Spinal cord (tissue), 10 donors: ENCODE measurements around the gene REG4. TPM values are rescaled to one million over a fixed set of nuclear protein-coding genes. Genes with fewer than 3 reads are reported as not detected.

ENCODE experiments used
- DNase-seq, 6 donors: peaks; one replicate each; pipeline versions ENCODE4 v3.0.0 to v3.0.0-alpha.2; 2013 to 2015; ENCODE audit warnings: low spot score in 6 of 6, low read depth in 4 of 6
- H3K27ac ChIP-seq: one replicate; pipeline ENCODE4 v1.5.1; 2013; ENCODE audit warnings: low read depth, low read length, control low read depth
- H3K27me3 ChIP-seq: one replicate; pipeline ENCODE4 v1.6.1; 2013; ENCODE audit warnings: low read length; ENCODE audit not compliant: control insufficient read depth, insufficient read depth
- H3K36me3 ChIP-seq: one replicate; pipeline ENCODE4 v1.6.1; 2013; ENCODE audit warnings: low read length; ENCODE audit not compliant: control insufficient read depth, insufficient read depth
- H3K4me1 ChIP-seq: one replicate; pipeline ENCODE4 v1.6.1; 2013; ENCODE audit warnings: low read length; ENCODE audit not compliant: control insufficient read depth, insufficient read depth
- H3K4me3 ChIP-seq: one replicate; pipeline ENCODE4 v1.5.1; 2013; ENCODE audit warnings: low read depth, low read length, control low read depth
- H3K9me3 ChIP-seq: one replicate; pipeline ENCODE4 v1.6.1; 2013; ENCODE audit warnings: low read length; ENCODE audit not compliant: control insufficient read depth, insufficient read depth
- WGBS: methylation state at CpG from one replicate; pipeline ENCODE4 v1.1.5; 2013; ENCODE audit warnings: missing lambda C conversion rate; ENCODE audit not compliant: insufficient coverage; 5-methylcytosine and 5-hydroxymethylcytosine counted together
- polyA plus RNA-seq, 2 donors: library from polyadenylated mRNA; unstranded; fragments of 120-200 nt; gene quantifications; one replicate each; pipeline ENCODE4 v1.2.1, GENCODE V29; 2013; ENCODE audit not compliant: insufficient read length in 2 of 2
- total RNA-seq, 2 donors: library from RNA; depleted of rRNA in 1 of 2; stranded (reverse); fragments of 120-200 nt in 1 of 2; fragments of >200 nt in 1 of 2; gene quantifications; one replicate each; pipeline versions ENCODE4 v1.2.3 to v1.2.4, GENCODE V29; 2013 to 2014
- donor health status: healthy.

The REG4 gene
- total and polyA plus RNA-seq, 4 donors = not detected

- Histone ChIP-seq H3K9me3 (no peaks in the 10 kb centered on the region), H3K27ac (no peak overlapping the region), H3K4me1 (no peaks in the 10 kb centered on the region), H3K36me3 (no peaks in the 10 kb centered on the region), H3K27me3 (no peaks in the 10 kb centered on the region), H3K4me3 (no peak overlapping the region)
- WGBS = 73% methylated on average over 1 of the region's 1 CpG
- DNase-seq = no peak
These were observed 3.0 kb upstream of the REG4 start for GRCh38 chr1:119814288-119814687.

GRCh38 chr1:119811985-119812557, 811 bp upstream of the REG4 start:
- WGBS = no CpG with 5 or more reads among the region's 2 CpGs
- Histone ChIP-seq H3K36me3 (no peaks in the 10 kb centered on the region), H3K27ac (no peak overlapping the region), H3K4me3 (no peak overlapping the region), H3K27me3 (no peaks in the 10 kb centered on the region), H3K4me1 (no peaks in the 10 kb centered on the region), H3K9me3 (no peaks in the 10 kb centered on the region)
- DNase-seq = no peak

DNA sequence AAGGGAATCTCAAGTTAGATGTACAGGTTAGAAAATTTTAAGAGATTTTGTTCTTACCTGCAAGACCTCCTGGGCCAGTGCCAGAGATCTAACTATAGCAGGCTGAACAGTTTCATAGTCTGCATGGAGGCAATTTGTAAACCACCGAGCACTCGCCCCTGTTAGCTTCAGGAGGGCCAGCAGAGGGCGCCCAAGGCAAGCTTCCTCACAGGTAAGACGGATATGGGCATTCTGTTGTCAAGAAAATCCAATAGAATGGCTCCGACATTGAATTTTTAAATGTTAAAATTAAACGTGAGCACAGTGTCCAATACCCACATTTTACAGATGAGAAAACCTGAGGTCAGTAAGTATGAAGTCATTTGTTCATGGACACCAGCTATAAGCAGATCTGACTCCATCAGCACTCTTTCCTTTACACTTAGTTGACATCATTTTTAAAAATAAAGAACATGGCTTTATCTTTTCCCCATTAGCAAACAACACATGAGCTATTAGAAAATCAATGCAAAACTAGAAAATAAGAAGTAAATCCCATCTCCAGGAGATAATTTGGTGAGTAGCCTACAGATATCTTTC, 2.2 kb downstream of the REG4 start:
- no peaks in the 10 kb centered on the region for H3K27me3 ChIP-seq
- no peaks in the 10 kb centered on the region for H3K9me3 ChIP-seq
- no peaks in the 10 kb centered on the region for H3K4me1 ChIP-seq
- WGBS = 0% methylated on average over 3 of the region's 6 CpGs
- peak; percentile 24 to 94 (median 70) for DNase-seq
- no peaks in the 10 kb centered on the region for H3K36me3 ChIP-seq
- H3K27ac ChIP-seq = no peak overlapping the region
- no peak overlapping the region for H3K4me3 ChIP-seq

DNA sequence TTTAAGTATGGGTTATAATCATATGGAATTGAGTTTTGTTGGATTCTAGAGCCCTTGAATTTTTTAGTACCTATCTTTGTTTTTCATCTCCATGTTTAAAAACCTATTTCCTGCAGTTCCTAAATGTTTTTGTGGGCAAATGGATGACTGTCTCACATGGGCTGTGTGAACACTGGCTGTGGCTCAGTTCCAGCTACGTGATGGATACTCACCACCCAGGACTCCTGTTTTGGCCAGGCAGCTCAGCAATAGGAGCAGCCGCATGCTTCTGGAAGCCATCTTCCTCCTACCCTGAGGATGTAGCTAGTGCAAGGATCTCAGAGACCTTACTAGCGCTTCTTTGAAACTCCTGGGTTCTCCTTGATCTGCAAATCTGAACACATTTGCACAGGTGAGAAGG, 2.8 kb downstream of the REG4 start:
- Histone ChIP-seq H3K4me1 (no peaks in the 10 kb centered on the region), H3K36me3 (no peaks in the 10 kb centered on the region), H3K4me3 (no peak overlapping the region), H3K9me3 (no peaks in the 10 kb centered on the region), H3K27ac (no peak overlapping the region), H3K27me3 (no peaks in the 10 kb centered on the region)
- WGBS = 72% methylated on average over 2 of the region's 3 CpGs
- DNase-seq = peak in 1 of 6 donors; percentile 6

GRCh38 chr1:119806489-119806888, 4.8 kb downstream of the REG4 start:
- Histone ChIP-seq H3K27me3 (no peaks in the 10 kb centered on the region), H3K4me1 (no peaks in the 10 kb centered on the region), H3K27ac (no peak overlapping the region), H3K36me3 (no peaks in the 10 kb centered on the region), H3K4me3 (no peak overlapping the region), H3K9me3 (no peaks in the 10 kb centered on the region)
- DNase-seq = no peak
- 100% methylated on average over 1 of the region's 4 CpGs for WGBS

DNA sequence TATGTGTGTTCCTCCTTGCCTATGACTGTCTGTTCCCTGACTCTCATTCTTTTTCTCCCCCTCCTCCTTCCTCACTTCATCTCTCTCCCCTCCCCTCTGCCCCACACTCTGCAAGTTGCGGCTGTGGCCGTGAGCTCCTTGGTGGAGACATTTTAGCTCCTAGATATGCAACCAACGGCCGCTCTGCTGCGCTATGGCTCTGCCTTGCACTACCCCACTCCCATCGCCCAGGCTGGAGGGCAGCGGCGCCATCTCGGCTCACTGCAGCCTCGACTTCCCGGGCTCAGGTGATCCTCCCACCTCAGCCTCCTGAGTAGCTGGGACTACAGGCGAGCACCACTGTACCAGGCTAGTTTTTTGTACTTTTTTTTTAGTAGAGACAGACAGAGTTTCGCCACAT, 5.5 kb downstream of the REG4 start:
- no peaks in the 10 kb centered on the region for H3K27me3 ChIP-seq
- no peak overlapping the region for H3K4me3 ChIP-seq
- DNase-seq = no peak
- H3K4me1 ChIP-seq = no peaks in the 10 kb centered on the region
- H3K36me3 ChIP-seq = no peaks in the 10 kb centered on the region
- H3K27ac ChIP-seq = no peak overlapping the region
- no peaks in the 10 kb centered on the region for H3K9me3 ChIP-seq
- 93% methylated on average over 12 of the region's 13 CpGs for WGBS

- Histone ChIP-seq H3K4me3 (no peak overlapping the region), H3K4me1 (no peaks in the 10 kb centered on the region), H3K9me3 (no peaks in the 10 kb centered on the region), H3K27me3 (no peaks in the 10 kb centered on the region), H3K36me3 (no peaks in the 10 kb centered on the region), H3K27ac (no peak overlapping the region)
- WGBS = 81% methylated on average over 8 of the region's 8 CpGs
- no peak for DNase-seq
These were observed 6.0 kb downstream of the REG4 start for GRCh38 chr1:119805247-119805646.

DNA sequence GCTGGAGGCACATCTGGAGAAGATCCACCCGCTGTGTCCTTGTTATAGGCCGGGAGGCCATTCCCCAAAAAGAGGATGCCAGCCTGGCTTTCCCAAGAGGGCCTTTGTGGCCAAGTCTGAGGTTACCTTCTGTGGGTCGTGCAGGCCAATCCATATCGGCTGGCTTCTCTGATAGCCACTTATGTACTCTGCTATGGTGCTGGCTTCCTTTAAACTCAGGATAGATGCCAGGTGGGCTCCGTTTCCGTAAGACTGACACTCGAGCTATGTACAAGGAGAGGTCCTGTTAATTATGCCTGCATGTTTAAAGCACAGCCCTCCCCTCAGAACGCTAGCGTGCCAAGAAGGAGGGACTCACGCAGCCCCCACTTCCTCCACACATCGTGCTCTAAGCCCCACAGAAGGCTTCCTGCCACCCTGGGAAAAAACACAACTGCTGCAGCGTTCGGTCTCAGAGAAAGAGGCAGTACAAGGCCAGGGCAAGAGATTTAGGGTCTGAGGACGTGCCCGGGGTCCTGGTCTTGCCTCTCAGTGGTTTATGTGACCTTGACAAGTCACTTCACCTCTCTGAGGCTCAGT, 11.6 kb downstream of the REG4 start:
- DNase-seq = no peak
- 79% methylated on average over 14 of the region's 15 CpGs for WGBS
- no peaks in the 10 kb centered on the region for H3K27me3 ChIP-seq

DNA sequence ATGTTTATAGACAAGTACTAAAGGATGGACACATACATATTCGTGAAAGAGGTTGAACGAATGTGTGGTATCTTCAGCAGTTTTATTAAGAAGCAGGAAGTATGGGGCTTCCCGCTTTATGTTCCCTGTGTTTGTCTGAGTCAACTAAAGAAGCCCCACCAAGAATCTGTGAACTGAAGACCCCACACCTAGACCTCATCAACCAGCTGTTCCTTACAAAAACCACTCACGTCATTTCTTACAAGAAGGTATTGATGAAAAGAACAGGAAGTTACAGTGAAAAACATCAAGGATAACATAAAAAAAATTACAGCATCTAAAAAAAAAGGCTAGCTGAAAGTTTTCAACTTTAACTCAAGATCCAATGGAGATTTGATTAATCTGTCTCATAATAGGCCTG, 12.3 kb downstream of the REG4 start:
- Histone ChIP-seq H3K9me3 (no peaks in the 10 kb centered on the region), H3K27ac (no peak overlapping the region), H3K36me3 (no peaks in the 10 kb centered on the region), H3K4me3 (no peak overlapping the region), H3K27me3 (no peaks in the 10 kb centered on the region), H3K4me1 (no peaks in the 10 kb centered on the region)
- no CpG with 5 or more reads among the region's 4 CpGs for WGBS
- no peak for DNase-seq

More for the DNA sequence above, 11.6 kb downstream of the REG4 start:
- Histone ChIP-seq H3K4me3 (no peak overlapping the region), H3K4me1 (no peaks in the 10 kb centered on the region), H3K27ac (no peak overlapping the region), H3K36me3 (no peaks in the 10 kb centered on the region), H3K9me3 (no peaks in the 10 kb centered on the region)

GRCh38 chr1:119797606-119798005, 13.7 kb downstream of the REG4 start:
- Histone ChIP-seq H3K27ac (no peak overlapping the region), H3K4me3 (no peak overlapping the region), H3K4me1 (no peaks in the 10 kb centered on the region), H3K9me3 (no peaks in the 10 kb centered on the region), H3K36me3 (no peaks in the 10 kb centered on the region), H3K27me3 (no peaks in the 10 kb centered on the region)
- no peak for DNase-seq
- WGBS = 73% methylated on average over 2 of the region's 7 CpGs
